ENCODE results near the gene TRAF6. TPM values are rescaled to one million over a fixed set of nuclear protein-coding genes. Genes with fewer than 3 reads are reported as not detected.
A peak's percentile ranks its signal among the peaks of the same experiment; 100 is the strongest.

The TRAF6 gene
- total RNA-seq, 2 donors from 2014 or later = 10.0 to 11.4 TPM

GRCh38 chr11:36463781-36464180, 46.3 kb downstream of the TRAF6 start:
- WGBS, 2 experiments (ENCODE audit: insufficient coverage in 1 of 2, insufficient read length in 1 of 2) = 71 to 88% methylated on average over 1 to 3 of the region's 3 CpGs
- TF ChIP-seq, protein P1, sequence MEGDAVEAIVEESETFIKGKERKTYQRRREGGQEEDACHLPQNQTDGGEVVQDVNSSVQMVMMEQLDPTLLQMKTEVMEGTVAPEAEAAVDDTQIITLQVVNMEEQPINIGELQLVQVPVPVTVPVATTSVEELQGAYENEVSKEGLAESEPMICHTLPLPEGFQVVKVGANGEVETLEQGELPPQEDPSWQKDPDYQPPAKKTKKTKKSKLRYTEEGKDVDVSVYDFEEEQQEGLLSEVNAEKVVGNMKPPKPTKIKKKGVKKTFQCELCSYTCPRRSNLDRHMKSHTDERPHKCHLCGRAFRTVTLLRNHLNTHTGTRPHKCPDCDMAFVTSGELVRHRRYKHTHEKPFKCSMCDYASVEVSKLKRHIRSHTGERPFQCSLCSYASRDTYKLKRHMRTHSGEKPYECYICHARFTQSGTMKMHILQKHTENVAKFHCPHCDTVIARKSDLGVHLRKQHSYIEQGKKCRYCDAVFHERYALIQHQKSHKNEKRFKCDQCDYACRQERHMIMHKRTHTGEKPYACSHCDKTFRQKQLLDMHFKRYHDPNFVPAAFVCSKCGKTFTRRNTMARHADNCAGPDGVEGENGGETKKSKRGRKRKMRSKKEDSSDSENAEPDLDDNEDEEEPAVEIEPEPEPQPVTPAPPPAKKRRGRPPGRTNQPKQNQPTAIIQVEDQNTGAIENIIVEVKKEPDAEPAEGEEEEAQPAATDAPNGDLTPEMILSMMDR (conservative IDR thresholded peaks at IDR 0.05) = no peak
- peaks cover 9% of the 10 kb centered on the region for H3K4me1 ChIP-seq (ENCODE audit: control insufficient read depth, insufficient read depth, low read length)
- no peak overlapping the region for H3K4me3 Mint-ChIP-seq
- peaks cover 11% of the 10 kb centered on the region for H3K9me3 ChIP-seq (ENCODE audit: control insufficient read depth, low read length)
- H3K9me3 Mint-ChIP-seq = peaks cover 3% of the 10 kb centered on the region
- peak; percentile 37 for DNase-seq
- H3K36me3 ChIP-seq (ENCODE audit: control insufficient read depth, insufficient read depth, low read length) = no peaks in the 10 kb centered on the region
- H3K27me3 Mint-ChIP-seq (ENCODE audit: insufficient read depth) = peaks cover 86% of the 10 kb centered on the region
- no peak overlapping the region for H3K4me3 ChIP-seq (ENCODE audit: low read length)
- peaks cover 3% of the 10 kb centered on the region for H3K36me3 Mint-ChIP-seq (ENCODE audit: low read depth)
- H3K9ac ChIP-seq (ENCODE audit: extremely low read depth, low read length, poor library complexity, severe bottlenecking) = no peak overlapping the region
- H3K27ac ChIP-seq (ENCODE audit: low read depth, low read length) = no peak overlapping the region
- peaks cover 25% of the 10 kb centered on the region for H3K4me1 Mint-ChIP-seq
- H3K27ac Mint-ChIP-seq = no peak overlapping the region
- peaks cover 72% of the 10 kb centered on the region for H3K27me3 ChIP-seq (ENCODE audit: control insufficient read depth, insufficient read depth, low read length, poor library complexity, severe bottlenecking)

GRCh38 chr11:36462321-36462720, 47.8 kb downstream of the TRAF6 start:
- peaks cover 11% of the 10 kb centered on the region for H3K9me3 ChIP-seq (ENCODE audit: control insufficient read depth, low read length)
- H3K36me3 ChIP-seq (ENCODE audit: control insufficient read depth, insufficient read depth, low read length) = no peaks in the 10 kb centered on the region
- H3K27me3 ChIP-seq (ENCODE audit: control insufficient read depth, insufficient read depth, low read length, poor library complexity, severe bottlenecking) = peaks cover 74% of the 10 kb centered on the region
- H3K27me3 Mint-ChIP-seq (ENCODE audit: insufficient read depth) = peaks cover 88% of the 10 kb centered on the region
- peaks cover 3% of the 10 kb centered on the region for H3K4me1 ChIP-seq (ENCODE audit: control insufficient read depth, insufficient read depth, low read length)
- H3K27ac ChIP-seq (ENCODE audit: low read depth, low read length) = no peak overlapping the region
- H3K4me1 Mint-ChIP-seq = peaks cover 19% of the 10 kb centered on the region
- H3K9ac ChIP-seq (ENCODE audit: extremely low read depth, low read length, poor library complexity, severe bottlenecking) = no peak overlapping the region
- WGBS, 2 experiments (ENCODE audit: insufficient coverage in 1 of 2, insufficient read length in 1 of 2) = 92 to 97% methylated on average over 11 to 15 of the region's 15 CpGs
- H3K9me3 Mint-ChIP-seq = peaks cover 3% of the 10 kb centered on the region
- no peak overlapping the region for H3K4me3 ChIP-seq (ENCODE audit: low read length)
- DNase-seq = peak; percentile 31
- peaks cover 3% of the 10 kb centered on the region for H3K36me3 Mint-ChIP-seq (ENCODE audit: low read depth)
- H3K4me3 Mint-ChIP-seq = no peak overlapping the region
- H3K27ac Mint-ChIP-seq = no peak overlapping the region
- TF ChIP-seq, protein P1 (conservative IDR thresholded peaks at IDR 0.05) = no peak

DNA sequence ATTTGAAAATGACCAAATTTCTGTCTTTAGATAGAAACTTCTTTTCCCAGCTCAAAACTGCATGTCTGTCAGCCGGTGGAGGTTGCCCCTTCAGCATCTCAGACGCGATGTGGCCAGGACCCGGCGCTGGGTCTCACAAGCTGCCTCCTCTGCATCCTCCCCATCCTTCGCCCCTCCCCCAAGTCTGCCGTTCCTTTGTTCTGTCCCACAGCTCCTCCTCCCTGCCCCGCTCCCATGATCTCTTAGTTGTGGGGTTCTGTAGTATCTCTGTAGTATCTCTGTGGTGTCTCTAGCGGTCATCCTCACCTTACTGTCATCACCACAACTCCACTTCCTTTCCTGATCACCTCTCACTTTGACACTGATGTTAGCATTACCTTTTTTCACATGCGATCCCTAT, 49.9 kb downstream of the TRAF6 start:
- Mint-ChIP-seq H3K4me3 (no peak overlapping the region), H3K9me3 (no peaks in the 10 kb centered on the region), H3K27ac (no peak overlapping the region), H3K36me3 (ENCODE audit: low read depth) (peaks cover 3% of the 10 kb centered on the region), H3K27me3 (ENCODE audit: insufficient read depth) (peaks cover 76% of the 10 kb centered on the region), H3K4me1 (peaks cover 15% of the 10 kb centered on the region)
- Histone ChIP-seq H3K27ac (ENCODE audit: low read depth, low read length) (no peak overlapping the region), H3K4me1 (ENCODE audit: control insufficient read depth, insufficient read depth, low read length) (peaks cover 7% of the 10 kb centered on the region), H3K27me3 (ENCODE audit: control insufficient read depth, insufficient read depth, low read length, poor library complexity, severe bottlenecking) (peaks cover 66% of the 10 kb centered on the region), H3K36me3 (ENCODE audit: control insufficient read depth, insufficient read depth, low read length) (no peaks in the 10 kb centered on the region), H3K4me3 (ENCODE audit: low read length) (no peak overlapping the region), H3K9me3 (ENCODE audit: control insufficient read depth, low read length) (peaks cover 5% of the 10 kb centered on the region), H3K9ac (ENCODE audit: extremely low read depth, low read length, poor library complexity, severe bottlenecking) (no peak overlapping the region)
- 79 to 83% methylated on average over 4 to 9 of the region's 10 CpGs for WGBS, 2 experiments (ENCODE audit: insufficient coverage in 1 of 2, insufficient read length in 1 of 2)
- TF ChIP-seq, protein P1 (conservative IDR thresholded peaks at IDR 0.05) = no peak
- DNase-seq = peak; percentile 67
